IPS-20b (cell line): ENCODE measurements around the gene GPR85.
"Not testable (repeated sequence)": the region's sequence is repeated elsewhere in the genome, so short reads cannot be mapped to it uniquely, and the experiment has no call there.

ENCODE experiments used
- H3K27ac ChIP-seq: one replicate; pipeline ENCODE4 v1.5.1; 2013; ENCODE audit warnings: low read length
- H3K27me3 ChIP-seq: 2 replicates; pipeline ENCODE4 v1.6.1; 2013; ENCODE audit warnings: mild to moderate bottlenecking, low read length, inconsistent platforms; ENCODE audit not compliant: insufficient read depth
- H3K36me3 ChIP-seq: 2 replicates; pipeline ENCODE4 v1.6.1; 2013; ENCODE audit warnings: low read depth, mild to moderate bottlenecking, inconsistent platforms, low read length, moderate library complexity; ENCODE audit not compliant: insufficient read depth
- H3K4me1 ChIP-seq: 2 replicates; pipeline ENCODE4 v1.6.1; 2013; ENCODE audit warnings: mild to moderate bottlenecking, control low read depth, inconsistent platforms, low read length, moderate library complexity; ENCODE audit not compliant: insufficient read depth
- H3K4me3 ChIP-seq: 2 replicates; pipeline ENCODE4 v1.5.1; 2013; ENCODE audit warnings: mild to moderate bottlenecking, low read length, inconsistent platforms
- H3K9ac ChIP-seq: 2 replicates; pipeline ENCODE4 v1.6.1; 2013; ENCODE audit warnings: low read depth, mild to moderate bottlenecking, inconsistent platforms, low read length, moderate library complexity
- H3K9me3 ChIP-seq: 2 replicates; pipeline ENCODE4 v1.6.1; 2013; ENCODE audit warnings: mild to moderate bottlenecking, low read depth, low read length, inconsistent platforms; ENCODE audit not compliant: insufficient read depth

The GPR85 gene

GRCh38 chr7:113078331-113078730, 8.3 kb downstream of the GPR85 start:
- H3K9ac ChIP-seq: no peak overlapping the region
- no peaks in the 10 kb centered on the region for H3K36me3 ChIP-seq
- peaks cover 100% of the 10 kb centered on the region for H3K27me3 ChIP-seq
- no peaks in the 10 kb centered on the region for H3K9me3 ChIP-seq
- H3K4me3 ChIP-seq: no peak overlapping the region
- peaks cover 6% of the 10 kb centered on the region for H3K4me1 ChIP-seq
- no peak overlapping the region for H3K27ac ChIP-seq

GRCh38 chr7:113076703-113077102, 9.9 kb downstream of the GPR85 start:
- H3K4me1 ChIP-seq: peaks cover 6% of the 10 kb centered on the region
- H3K36me3 ChIP-seq: no peaks in the 10 kb centered on the region
- no peak overlapping the region for H3K27ac ChIP-seq
- no peaks in the 10 kb centered on the region for H3K9me3 ChIP-seq
- H3K27me3 ChIP-seq: peaks cover 98% of the 10 kb centered on the region
- no peak overlapping the region for H3K4me3 ChIP-seq
- H3K9ac ChIP-seq: no peak overlapping the region

GRCh38 chr7:113071465-113071864, 15.2 kb downstream of the GPR85 start:
- Histone ChIP-seq H3K9ac (no peak overlapping the region), H3K4me1 (peaks cover 5% of the 10 kb centered on the region), H3K4me3 (no peak overlapping the region), H3K27ac (no peak overlapping the region), H3K36me3 (no peaks in the 10 kb centered on the region), H3K27me3 (peaks cover 55% of the 10 kb centered on the region), H3K9me3 (no peaks in the 10 kb centered on the region)

GRCh38 chr7:113062499-113062898, 24.1 kb downstream of the GPR85 start:
- H3K27me3 ChIP-seq: no peaks in the 10 kb centered on the region; the same call in 1 of the 2 replicates
- no peaks in the 10 kb centered on the region for H3K9me3 ChIP-seq
- H3K9ac ChIP-seq: no peak overlapping the region
- no peaks in the 10 kb centered on the region for H3K36me3 ChIP-seq
- no peaks in the 10 kb centered on the region for H3K4me1 ChIP-seq
- no peak overlapping the region for H3K4me3 ChIP-seq
- H3K27ac ChIP-seq: no peak overlapping the region

GRCh38 chr7:113060100-113060499, 26.5 kb downstream of the GPR85 start:
- H3K4me3 ChIP-seq: no peak overlapping the region
- no peaks in the 10 kb centered on the region for H3K4me1 ChIP-seq
- no peak overlapping the region for H3K9ac ChIP-seq
- no peaks in the 10 kb centered on the region for H3K36me3 ChIP-seq
- no peaks in the 10 kb centered on the region for H3K9me3 ChIP-seq
- H3K27me3 ChIP-seq: no peaks in the 10 kb centered on the region; the same call in 1 of the 2 replicates
- no peak overlapping the region for H3K27ac ChIP-seq

GRCh38 chr7:113054938-113055337, 31.7 kb downstream of the GPR85 start:
- no peaks in the 10 kb centered on the region for H3K36me3 ChIP-seq
- no peaks in the 10 kb centered on the region for H3K4me1 ChIP-seq
- no peaks in the 10 kb centered on the region for H3K9me3 ChIP-seq
- no peak overlapping the region for H3K9ac ChIP-seq
- no peak overlapping the region for H3K4me3 ChIP-seq
- H3K27ac ChIP-seq: no peak overlapping the region
- no peaks in the 10 kb centered on the region for H3K27me3 ChIP-seq

GRCh38 chr7:113054272-113054671, 32.4 kb downstream of the GPR85 start:
- not testable (repeated sequence) for H3K9ac ChIP-seq, H3K36me3 ChIP-seq, H3K27ac ChIP-seq, H3K4me3 ChIP-seq, H3K4me1 ChIP-seq, H3K27me3 ChIP-seq, H3K9me3 ChIP-seq

GRCh38 chr7:113049221-113049620, 37.4 kb downstream of the GPR85 start:
- H3K36me3 ChIP-seq, H3K27me3 ChIP-seq, H3K9me3 ChIP-seq, H3K4me3 ChIP-seq, H3K4me1 ChIP-seq, H3K9ac ChIP-seq, H3K27ac ChIP-seq: not testable (repeated sequence)

GRCh38 chr7:113046453-113046852, 40.2 kb downstream of the GPR85 start:
- Histone ChIP-seq H3K4me1 (no peaks in the 10 kb centered on the region), H3K4me3 (no peak overlapping the region), H3K27me3 (no peaks in the 10 kb centered on the region), H3K9me3 (no peaks in the 10 kb centered on the region), H3K36me3 (no peaks in the 10 kb centered on the region), H3K9ac (no peak overlapping the region), H3K27ac (no peak overlapping the region)

GRCh38 chr7:113045379-113045778, 41.2 kb downstream of the GPR85 start:
- H3K4me3 ChIP-seq: no peak overlapping the region
- no peaks in the 10 kb centered on the region for H3K4me1 ChIP-seq
- no peak overlapping the region for H3K27ac ChIP-seq
- H3K9me3 ChIP-seq: no peaks in the 10 kb centered on the region
- H3K27me3 ChIP-seq: no peaks in the 10 kb centered on the region
- H3K9ac ChIP-seq: no peak overlapping the region
- no peaks in the 10 kb centered on the region for H3K36me3 ChIP-seq

GRCh38 chr7:113044394-113044793, 42.2 kb downstream of the GPR85 start:
- Histone ChIP-seq H3K4me3 (no peak overlapping the region), H3K9ac (no peak overlapping the region), H3K27me3 (no peaks in the 10 kb centered on the region), H3K36me3 (no peaks in the 10 kb centered on the region), H3K27ac (no peak overlapping the region), H3K4me1 (no peaks in the 10 kb centered on the region), H3K9me3 (no peaks in the 10 kb centered on the region)

GRCh38 chr7:113040849-113041248, 45.8 kb downstream of the GPR85 start:
- Histone ChIP-seq H3K27ac (no peak overlapping the region), H3K36me3 (no peaks in the 10 kb centered on the region), H3K9ac (no peak overlapping the region), H3K4me3 (no peak overlapping the region), H3K27me3 (no peaks in the 10 kb centered on the region), H3K9me3 (no peaks in the 10 kb centered on the region), H3K4me1 (no peaks in the 10 kb centered on the region)

GRCh38 chr7:113033959-113034358, 52.7 kb downstream of the GPR85 start:
- Histone ChIP-seq H3K36me3 (no peaks in the 10 kb centered on the region), H3K9ac (no peak overlapping the region), H3K4me3 (no peak overlapping the region), H3K9me3 (no peaks in the 10 kb centered on the region), H3K4me1 (no peaks in the 10 kb centered on the region), H3K27me3 (no peaks in the 10 kb centered on the region), H3K27ac (no peak overlapping the region)
